Measurements from ENCODE around the gene STIM1.

DNA sequence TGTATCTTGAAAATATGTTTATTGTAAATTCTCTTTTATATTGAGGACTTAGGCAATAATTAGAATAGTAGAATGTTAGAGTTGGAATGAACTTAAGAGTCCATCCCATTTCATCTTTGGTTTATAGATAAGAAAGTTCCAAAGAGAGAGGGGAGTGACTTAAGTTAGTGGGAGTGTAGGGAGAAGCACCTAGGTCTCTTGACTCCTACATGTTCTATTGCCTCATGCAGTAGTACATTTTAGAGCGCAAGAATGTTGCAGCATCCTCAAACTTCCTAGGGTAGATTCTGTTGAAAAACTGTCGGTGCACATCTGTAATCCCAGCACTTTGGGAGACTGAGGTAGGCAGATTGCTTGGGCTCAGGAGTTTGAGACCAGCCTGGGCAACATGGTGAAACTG is 247.8 kb downstream of the STIM1 start:
- TF ChIP-seq, protein P1, sequence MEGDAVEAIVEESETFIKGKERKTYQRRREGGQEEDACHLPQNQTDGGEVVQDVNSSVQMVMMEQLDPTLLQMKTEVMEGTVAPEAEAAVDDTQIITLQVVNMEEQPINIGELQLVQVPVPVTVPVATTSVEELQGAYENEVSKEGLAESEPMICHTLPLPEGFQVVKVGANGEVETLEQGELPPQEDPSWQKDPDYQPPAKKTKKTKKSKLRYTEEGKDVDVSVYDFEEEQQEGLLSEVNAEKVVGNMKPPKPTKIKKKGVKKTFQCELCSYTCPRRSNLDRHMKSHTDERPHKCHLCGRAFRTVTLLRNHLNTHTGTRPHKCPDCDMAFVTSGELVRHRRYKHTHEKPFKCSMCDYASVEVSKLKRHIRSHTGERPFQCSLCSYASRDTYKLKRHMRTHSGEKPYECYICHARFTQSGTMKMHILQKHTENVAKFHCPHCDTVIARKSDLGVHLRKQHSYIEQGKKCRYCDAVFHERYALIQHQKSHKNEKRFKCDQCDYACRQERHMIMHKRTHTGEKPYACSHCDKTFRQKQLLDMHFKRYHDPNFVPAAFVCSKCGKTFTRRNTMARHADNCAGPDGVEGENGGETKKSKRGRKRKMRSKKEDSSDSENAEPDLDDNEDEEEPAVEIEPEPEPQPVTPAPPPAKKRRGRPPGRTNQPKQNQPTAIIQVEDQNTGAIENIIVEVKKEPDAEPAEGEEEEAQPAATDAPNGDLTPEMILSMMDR (conservative IDR thresholded peaks at IDR 0.05) = no peak
- no peak for TF ChIP-seq EZH2 (IDR thresholded peaks at IDR 0.05; ENCODE audit: low read depth)
